Pulmonary artery endothelial cell (primary cell): ENCODE data around the gene MAP2K3. TPM values are rescaled to one million over a fixed set of nuclear protein-coding genes. Genes with fewer than 3 reads are reported as not detected.

Experiments
- DNase-seq: peaks from one replicate; pipeline ENCODE4 v3.0.0-alpha.2; 2011; ENCODE audit warnings: low read depth, low spot score
- total RNA-seq: library from RNA; depleted of rRNA; stranded (reverse); fragments of >200 nt; gene quantifications from 2 replicates; pipeline ENCODE4 v1.2.3, GENCODE V29; 2014

MAP2K3 gene
- total RNA-seq = 14.4 and 16.2 TPM in 2 replicates

DNA sequence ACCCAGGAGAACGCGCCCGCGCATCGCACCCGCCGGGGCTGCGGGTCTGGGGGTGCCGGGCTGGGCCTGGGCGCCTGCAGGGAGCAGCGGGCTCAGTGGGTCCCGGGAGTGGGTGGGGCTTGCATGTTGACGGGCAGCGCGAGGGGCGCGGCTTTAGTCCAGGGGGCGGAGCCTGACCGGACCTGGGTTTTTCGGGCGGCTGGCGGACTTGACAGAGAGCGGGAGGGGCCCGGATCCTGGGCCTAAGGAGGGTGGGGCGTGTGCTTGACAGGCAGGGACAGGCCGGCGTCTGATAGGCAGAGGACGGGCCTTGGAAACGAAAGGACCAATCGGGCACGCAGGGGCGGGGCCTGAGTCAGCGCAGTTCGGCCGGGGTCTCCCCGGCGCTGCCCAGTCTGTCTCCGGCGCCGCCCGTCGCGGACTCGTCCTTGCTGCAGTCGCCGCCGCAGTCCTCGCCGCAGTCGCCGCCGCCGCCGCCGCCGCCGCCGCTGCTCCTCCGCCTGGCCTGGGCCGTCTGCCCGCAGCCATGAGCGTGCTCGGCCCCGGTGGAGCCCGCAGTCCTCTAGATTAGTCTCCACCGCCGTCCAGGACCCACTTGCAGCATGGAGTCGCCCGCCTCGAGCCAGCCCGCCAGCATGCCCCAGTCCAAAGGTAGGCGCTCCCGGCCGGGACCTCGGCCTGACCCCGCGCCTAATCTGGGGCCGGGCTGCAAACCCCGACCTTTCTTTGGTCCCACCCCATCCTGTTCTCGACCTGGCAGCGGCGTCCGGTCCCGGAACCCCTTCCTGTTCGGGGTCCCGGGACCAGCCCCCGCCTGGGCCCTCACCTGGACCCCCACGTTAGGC lies at the start of gene MAP2K3:
Gene MAP2K3, plus strand, starts transcription at position 393 of the 845 bp plus-strand sequence. Its CDS starts 210 bp downstream, at position 603.
- peak; percentile 98 for DNase-seq

DNA sequence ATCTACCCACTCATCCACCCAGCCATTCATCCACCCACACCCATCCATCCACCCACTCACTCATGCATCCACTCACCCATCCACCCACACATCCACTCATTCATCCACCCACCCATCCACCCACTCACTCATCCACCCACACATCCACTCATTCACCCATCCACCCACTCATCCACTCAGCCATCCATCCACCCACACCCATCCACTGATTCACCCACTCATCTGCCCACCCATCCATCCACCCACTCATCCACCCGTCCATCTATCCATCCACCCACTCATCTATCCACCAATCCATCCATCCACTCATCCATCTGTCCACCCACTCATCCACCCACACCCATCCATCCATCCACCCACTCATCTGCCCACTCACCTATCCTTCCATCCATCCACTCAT lies 48.6 kb upstream of the MAP2K3 start:
- no peak for DNase-seq

DNA sequence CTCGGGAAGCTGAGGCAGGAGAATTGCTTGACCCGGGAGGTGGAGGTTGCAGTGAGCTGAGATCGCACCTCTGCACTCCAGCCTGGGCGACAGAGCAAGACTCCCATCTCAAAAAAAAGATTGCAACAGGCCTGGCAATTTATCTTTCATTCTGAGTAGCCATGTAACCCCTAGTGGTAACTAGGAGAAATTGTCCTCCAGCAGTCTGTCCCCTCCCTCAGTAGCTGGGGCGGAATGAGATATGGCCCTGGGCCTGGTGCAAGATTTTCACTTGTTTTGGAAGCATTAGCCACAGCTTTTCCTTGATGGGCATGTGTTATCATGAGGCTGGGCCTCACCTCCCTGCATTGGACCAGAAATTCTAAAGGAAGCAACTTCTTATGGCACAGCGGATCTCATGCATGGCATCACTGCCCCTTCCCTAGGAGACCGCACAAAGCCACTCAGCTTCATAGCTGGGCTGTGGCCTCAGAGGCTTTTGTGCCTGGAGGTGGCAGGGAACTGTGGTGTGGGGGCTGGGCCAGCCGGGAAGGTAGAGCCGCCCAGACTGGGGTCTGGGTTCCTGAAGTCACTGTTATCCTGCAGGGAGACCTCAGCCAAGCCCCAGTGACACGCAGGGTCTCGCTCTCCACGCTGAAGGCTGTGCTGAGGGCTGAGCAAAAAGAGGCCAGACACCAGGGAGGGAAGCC lies 44.7 kb upstream of the MAP2K3 start:
- no peak for DNase-seq

DNA sequence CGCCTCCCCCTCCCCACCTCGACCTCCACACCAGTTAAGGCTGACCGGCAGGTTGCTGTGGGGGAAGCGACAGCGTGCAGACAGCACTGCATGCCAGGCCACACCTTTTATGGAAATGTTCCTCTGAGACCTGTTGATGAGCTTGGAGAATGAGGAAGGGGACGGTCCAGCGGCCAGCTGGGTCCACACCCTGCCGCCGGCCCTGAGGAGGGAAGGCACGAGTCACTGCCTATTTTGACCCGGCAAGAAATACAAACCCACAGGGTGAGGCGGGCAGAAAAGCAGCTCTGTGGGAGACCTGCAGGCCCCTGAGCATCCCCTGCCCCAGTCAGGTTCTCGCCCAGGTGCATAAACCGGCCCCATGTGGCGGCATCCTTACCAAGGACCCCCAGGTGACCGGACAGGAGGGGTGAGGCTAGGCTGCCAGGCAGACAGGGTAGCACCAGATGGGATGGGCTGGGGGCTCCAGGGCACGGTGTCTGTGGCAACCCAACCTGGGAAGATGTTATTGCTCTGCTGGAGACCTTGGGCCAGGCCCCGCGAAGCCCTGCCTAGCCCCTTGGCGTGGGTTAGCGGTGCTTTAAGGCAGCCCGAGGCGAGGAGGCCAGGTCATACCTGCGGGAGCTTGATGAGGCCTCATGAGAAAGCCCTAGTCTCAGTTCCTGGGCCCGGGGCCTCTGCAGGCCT lies 44.0 kb upstream of the MAP2K3 start:
- no peak for DNase-seq

DNA sequence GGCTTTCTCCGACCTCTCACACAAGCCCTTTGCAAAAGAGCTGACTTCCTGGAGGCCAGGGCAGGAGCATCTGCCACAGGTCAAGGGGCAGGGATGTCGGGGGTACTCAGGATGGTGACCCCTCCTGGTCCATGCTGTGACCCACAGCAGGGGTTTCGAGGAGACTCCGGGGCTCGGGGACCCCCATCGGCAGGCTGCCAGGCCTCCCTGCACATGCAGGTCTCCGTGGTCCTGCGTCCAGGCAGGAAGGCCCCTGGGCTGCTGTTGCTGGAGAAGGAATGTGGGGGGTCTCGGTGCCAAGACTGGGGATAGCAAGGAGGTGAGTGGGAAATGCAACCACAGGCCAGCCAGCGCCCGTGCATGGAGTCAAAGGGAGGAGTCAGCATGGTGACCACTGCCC lies 42.9 kb upstream of the MAP2K3 start:
- DNase-seq = no peak

DNA sequence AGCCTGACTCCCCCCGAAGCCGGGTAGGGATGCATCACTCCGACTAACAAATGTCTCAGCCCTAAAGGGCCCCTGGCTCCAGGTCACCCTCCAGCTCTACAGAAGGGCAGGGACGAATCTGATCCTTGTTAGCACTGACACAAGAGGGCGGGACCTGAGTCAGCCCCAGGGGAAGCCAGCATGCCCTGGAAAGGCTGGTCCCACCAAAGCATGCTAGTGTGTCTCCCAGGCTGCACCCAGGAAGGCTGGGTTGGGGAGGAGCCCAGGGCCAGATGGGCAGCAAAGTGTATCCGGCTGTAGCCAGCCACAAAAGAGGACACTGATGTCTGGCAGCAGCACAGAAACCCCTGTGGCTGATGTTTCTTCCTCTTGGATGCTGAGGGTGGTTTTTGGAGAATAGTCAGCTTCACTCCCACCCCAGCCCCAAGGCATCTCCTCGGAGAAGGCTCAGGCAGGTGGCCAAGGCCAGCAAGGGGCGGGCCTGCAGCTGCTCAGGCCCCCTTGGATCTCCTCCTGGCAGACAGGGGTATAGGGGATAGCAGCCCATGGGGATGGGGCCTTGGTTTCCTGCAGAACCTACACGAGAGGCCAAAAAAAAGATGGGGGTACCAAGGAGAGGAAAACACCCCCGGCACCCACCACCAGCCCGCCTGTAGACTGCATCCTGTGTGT lies 42.3 kb upstream of the MAP2K3 start:
- DNase-seq = no peak

DNA sequence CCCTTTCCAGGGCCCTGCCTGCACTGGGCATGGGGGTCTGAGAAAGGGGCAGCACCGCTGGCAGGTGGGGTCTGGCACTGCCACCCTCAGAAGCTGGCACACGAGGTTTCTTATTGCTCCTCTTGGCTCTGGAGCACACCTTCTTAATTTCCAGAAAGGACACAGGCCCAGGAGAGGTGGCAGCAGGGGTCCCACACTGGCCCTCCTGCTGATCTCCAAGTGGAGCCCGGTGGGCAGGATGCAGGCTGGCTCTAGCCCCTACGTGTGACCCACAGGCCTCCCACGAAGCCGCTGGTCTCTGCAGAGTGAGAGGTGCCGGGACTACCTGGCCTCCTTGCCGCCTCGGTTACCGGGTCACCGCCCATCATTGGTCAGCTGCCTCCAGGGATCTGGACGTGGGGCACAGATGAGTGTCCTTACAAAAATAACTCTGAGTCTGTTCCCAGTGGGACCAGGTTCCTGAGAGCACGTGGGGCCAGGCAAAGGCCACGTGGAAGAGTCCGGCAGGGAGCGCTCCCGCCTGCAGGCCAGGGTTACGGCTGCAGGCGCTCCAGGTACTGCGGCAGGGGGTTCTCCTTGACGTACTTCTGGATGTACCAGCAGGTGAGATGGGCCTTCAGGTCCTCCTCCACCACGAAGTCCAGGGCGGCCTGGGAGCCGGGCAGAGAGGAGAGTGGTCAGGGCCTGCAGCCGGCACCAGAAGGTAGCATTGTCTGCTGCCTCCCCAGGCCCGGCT lies 41.6 kb upstream of the MAP2K3 start:
- no peak for DNase-seq

DNA sequence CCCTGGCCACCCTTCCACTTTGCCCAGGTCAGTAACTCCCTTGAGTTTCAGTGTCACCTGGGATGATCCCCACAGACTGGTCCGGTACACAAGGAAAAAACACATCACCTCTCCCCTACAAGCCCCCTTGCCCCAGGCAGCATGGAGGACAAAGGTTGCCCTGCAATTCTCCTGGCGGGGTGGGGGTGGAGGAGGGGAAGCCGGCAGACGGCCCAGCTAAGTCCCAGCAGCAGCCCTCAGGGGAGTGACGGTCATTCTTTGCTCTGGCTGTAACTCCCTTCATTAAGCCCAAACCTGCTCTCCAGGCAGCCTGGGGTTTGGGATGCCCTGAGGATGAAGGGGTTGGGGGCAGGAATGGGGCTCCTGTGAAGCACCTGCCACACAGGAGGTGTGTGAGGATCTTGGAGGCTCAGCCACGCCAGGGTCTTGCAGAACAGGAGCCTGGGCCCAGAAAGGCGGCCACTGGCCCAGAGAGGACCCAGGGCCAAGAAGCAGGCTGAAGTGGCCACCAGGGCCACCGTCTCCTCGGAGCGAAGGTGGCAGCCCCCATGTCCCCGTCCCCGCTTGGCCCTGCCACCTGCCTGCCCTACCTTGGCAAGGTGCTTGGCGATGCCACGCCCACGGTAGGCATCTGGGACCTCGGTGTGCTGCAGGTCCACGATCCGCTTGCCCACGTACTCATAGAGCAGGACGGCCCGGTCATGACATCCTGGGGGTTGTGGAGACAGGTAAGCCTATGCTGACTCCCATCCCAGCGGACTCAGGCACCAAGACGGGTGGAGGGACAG lies 40.8 kb upstream of the MAP2K3 start:
- no peak for DNase-seq

DNA sequence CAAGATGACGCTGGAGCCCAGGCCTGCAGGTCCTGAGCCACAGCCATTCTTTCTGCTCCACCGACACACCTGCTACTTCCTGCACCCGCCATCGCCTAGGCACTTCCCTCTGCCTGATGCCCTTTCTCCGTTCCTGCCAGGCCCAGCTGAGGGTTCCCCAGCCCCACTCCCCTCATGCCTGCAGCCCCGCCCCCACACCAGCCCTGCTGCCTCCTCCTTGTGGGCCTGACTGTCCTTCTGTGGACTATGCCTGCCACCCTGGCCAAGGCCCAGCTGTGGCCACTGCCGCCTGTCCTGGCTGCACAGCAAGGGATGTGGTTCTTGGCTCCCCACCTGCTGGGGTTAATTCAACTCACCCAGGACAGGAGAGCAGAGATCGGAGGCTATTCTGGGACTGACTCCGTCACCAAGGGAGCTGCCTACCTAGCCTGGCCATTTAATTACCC lies 38.8 kb upstream of the MAP2K3 start:
- no peak for DNase-seq

DNA sequence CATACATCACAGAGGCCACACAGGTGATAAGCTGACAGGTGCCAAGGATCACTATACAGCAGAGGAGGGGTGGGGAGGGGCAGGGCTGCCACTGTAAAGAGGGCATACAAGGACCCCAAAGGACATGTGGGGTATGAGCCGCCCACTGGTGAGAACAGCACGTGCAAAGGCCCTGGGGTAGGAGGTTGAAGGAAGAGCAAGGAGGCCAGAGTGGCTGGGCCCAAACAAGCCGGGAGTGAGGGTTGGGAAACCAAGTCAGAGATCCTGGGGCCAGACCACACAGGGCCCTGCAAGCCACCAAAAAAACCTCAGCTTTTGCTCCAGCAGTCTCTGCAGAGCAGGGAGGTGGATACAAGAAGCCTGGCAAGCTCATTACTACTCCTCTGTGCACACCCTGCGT lies 37.8 kb upstream of the MAP2K3 start:
- DNase-seq = no peak

DNA sequence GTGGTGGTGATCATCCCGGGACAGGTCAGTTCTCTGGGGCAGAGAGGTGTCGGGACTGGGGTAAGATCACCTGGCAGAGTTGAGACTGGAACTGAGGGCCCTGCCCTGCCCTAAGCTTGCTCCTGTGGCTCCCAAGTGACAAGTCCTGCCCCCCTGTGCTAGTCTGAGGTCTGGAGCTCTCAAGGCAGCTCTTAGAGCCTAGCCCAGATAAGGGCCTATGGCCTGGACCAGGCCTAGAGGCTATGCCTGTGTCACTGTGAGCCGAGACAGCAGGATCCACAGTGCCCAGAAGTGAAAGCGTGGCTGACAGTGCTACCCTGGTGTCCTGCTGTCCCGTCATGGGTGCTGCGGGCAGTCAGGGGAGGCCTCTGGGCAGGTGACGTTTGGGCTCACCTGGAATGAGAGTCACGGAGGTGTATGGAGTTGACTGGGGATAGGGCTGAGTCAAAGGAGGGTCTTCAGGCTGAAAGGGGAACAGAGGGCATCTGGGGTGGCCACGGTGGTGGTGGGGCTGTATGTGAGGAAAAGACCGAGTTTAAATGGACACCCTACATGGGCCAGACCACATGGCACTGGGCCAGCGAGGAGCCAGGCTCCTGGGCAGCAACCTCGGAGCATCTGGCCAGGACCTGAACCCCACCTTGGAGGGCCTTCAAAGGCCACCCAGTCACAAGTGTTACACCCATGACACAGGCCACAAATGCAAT lies 36.8 kb upstream of the MAP2K3 start:
- no peak for DNase-seq

DNA sequence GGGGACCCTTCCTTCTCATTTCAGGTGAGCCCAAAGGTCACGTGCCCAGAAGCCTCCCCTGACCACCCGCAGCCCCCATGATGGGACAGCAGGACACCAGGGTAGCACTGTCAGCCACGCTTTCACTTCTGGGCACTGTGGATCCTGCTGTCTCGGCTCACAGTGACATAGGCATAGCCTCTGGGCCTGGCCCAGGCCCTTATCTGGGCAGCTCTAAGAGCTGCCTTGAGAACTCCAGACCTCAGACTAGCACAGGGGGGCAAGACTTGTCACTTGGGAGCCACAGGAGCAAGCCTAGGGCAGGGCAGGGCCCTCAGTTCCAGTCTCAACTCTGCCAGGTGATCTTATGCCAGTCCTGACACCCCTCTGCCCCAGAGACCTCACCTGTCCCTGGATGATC lies 36.0 kb upstream of the MAP2K3 start:
- DNase-seq = no peak

DNA sequence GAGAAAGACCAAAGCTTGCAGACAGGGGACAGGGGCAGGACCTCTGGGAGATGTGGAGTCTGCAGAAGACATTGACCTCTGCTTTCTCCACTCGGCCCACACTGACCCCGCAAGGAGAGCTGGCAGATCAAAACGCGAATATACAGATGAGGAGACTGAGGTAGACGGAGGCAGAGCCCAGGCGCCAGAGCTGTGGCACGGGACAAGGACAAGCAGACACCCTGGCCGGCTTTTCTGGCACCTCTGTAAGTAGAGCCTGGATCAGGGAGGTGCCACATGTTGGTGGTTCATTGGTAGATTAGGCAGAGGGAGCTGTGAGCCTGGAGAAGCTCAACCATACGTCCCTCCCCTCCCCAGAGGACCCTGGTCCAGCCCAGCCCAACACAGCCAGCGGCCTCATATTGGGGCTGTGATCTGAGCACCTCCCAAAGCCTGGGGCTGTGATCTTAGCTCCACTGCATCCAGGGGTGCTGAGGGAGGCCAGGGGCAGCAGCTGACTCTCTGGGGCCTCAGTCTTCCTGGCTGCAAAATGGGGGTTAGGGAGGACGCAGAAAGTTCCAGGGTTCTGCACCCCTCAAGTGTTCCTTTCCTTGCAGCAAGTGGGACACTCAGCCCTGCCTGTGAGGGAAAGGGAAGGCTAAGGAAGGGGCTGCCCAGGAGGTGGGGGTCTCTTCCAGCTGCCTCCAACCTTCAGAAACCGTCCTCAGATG lies 35.3 kb upstream of the MAP2K3 start:
- DNase-seq = no peak

DNA sequence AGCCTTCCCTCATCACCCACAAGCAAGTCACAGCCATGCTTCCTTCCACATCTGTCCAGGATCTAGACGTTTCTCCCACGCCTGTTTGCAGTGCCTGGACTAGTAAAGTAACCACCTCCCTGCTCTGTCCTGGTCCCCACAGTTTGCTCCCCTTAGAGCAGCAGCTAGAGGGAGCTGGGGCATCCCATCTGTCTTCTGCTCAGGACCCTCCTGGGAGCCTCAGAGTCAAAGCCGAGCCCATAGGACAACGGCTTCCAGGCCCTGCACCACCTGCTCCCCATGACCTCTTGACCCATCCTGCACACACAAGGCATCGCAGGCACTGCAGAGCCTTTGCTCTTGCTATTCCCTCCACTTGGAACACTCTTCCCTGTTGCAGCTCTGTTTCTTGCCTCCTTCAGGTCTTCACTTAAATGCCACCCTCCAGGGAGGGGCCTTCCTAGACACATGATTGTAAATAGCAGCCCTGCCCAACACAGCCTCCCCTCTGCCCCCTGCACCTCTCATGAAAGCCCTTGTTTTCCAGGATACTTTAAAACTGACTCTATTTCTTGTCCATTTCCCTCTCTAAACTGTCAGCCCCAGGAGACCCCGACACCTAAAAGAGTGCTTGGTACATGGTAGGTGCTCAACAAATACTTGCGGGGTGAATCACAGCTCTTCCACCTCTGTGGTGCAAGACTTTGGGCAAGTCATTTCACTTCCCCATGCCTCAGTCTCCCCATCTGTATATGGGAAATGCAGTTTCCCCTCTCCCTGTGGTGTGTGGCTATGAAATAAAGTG lies 34.4 kb upstream of the MAP2K3 start:
- no peak for DNase-seq

DNA sequence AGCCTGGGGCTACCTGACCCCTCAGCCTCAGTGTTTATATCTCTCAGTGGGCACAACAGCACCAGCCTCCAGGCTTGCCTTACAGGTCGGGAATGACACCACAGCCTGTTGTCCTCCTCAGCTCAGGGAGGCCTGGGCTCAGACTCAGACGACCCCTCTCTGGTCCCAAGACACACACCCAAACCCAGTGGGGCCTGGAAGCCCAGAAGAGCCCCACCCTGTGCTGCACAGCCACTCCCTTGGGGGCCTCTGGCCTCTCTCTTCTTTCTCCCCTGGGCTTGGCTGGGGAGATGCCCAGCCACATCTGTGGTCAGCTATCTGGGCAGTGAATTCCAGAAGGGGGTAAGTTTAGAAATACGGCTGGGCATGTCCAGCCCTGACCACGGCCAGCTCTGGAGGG lies 33.7 kb upstream of the MAP2K3 start:
- no peak for DNase-seq

DNA sequence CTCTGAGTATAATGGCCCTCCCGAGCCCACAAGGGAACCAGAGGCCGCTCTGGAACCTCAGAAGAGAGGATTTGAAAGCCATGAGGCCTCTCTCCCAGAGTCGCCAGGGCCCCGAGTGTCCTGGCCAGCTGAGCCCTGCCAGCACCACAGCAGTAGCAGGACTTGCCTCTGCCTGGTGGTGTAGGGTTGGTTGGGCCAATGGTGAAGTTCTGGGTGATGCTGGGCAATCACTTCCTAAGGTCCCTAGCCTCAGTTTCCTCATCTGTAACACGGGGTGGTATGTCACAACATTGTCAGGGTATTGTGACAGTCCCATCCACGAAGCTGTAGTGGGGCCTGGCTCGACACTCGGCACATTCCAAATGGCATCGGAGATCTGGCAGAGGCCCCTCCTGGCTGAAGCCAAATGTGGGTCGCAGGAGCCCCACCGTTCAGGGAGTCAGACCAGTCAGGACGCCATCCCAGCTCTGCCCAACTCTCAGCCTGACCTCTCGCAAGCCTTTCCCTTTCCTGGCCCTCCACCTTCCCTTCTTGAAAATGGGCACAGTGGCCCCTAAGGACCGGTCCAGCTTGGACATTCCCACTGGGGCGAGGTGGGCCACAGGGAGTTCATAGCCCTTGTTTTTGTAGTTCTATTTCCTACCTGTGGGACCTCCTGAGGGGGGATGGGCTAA lies 33.0 kb upstream of the MAP2K3 start:
- no peak for DNase-seq

DNA sequence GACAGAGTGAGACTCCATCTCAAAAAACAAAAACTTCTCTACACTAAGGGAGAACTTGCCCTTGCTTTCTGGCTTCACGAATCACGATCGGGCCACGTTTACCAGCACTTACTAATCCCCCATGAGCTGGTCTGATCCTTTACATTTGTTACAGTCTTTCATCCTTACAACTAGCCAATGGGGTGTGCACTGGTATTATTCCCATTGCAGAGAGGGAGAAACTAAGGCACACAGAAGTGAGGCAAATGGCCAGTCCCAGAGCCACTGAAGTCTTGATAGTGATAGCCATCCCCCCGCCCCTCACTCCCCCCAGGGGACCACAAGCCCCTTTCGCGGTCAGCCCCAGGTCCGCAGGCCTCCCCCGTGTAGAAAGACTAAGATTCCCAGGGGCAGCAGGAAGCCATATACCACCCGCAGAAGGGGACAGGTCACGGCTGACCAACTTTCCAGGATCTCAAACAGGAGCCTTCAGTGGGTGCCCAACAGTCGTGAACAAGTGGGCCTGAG lies 32.2 kb upstream of the MAP2K3 start:
- no peak for DNase-seq
